ENCODE results near the gene FAM229A. TPM values are rescaled to one million over a fixed set of nuclear protein-coding genes. Genes with fewer than 3 reads are reported as not detected.

Gene FAM229A
- total and polyA plus RNA-seq, 9 of the 15 experiments (the other 6 are each of a cell fraction or from before 2014, with no cell fraction given): 0.04 to 21.6 (median 7.4) TPM

DNA sequence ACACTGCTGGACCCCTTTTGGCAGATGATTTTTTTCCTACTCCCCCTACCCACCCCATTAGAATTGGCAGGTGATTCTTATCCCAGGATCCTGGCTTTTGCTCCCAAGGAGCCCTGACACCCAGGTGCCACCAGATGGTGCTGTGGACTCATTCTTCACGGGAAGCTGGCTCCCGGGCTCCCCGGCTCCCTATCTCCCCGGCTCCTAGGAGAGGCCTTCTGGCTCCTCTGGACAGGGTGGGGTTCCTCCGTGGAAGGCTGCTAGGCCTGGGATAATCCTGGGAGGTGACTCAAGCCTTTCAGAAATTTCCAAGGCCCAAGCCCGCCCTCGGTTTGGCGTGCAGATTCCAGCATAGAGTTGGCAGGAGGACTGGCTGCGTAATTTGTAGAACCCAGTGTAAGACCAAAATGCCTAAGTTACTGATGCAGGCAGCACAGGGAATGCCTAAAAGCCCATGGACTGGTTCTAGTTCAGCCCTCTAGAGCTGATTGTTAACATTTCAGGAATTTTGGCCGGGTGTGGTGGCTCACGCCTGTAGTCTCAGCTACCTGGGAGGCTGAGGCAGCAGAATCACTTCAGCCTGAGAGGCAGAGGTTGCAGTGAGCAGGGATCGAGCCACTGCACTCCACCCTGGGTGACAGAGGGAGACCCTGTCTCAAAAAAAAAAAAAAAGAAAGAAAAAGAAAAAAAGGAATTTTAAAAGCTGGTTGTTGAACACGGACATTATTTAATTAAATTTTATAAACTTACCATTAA lies 38.8 kb upstream of the FAM229A start (continued):
- TF ChIP-seq NEUROD1 (IDR thresholded peaks at IDR 0.05; ENCODE audit: borderline replicate concordance, low read depth, low read length, partially characterized antibody): peak; percentile 27
- no peak for TF ChIP-seq CEBPG (CRISPR knock-in tag; IDR thresholded peaks at IDR 0.05)
- no peak for TF ChIP-seq CEBPG (tag; conservative IDR thresholded peaks at IDR 0.05 in 1 of 2, IDR thresholded peaks at IDR 0.05 in 1 of 2)
- TF ChIP-seq ZBTB7A (IDR thresholded peaks at IDR 0.05; ENCODE audit: borderline replicate concordance, control insufficient read depth, low read depth, low read length): no peak
- no peak for TF ChIP-seq ZNF263 (CRISPR knock-in tag; IDR thresholded peaks at IDR 0.05; ENCODE audit: borderline replicate concordance)
- no peak for TF ChIP-seq ZNF589 (CRISPR knock-in tag; IDR thresholded peaks at IDR 0.05; ENCODE audit: low read depth)
- TF ChIP-seq XRCC5 (IDR thresholded peaks at IDR 0.05; ENCODE audit: low read depth, low read length): peak; percentile 67; the same call in 1 of the 2 replicates
- TF ChIP-seq BCL6 (CRISPR knock-in tag; IDR thresholded peaks at IDR 0.05): no peak
- no peak for TF ChIP-seq KDM2B (CRISPR knock-in tag; IDR thresholded peaks at IDR 0.05)
- TF ChIP-seq TCF7 (IDR thresholded peaks at IDR 0.05; ENCODE audit: borderline replicate concordance): 0 out of 2 replicates have a peak, but pooled peaks have one; percentile 37
- TF ChIP-seq SP1 (CRISPR knock-in tag; IDR thresholded peaks at IDR 0.05): no peak
- TF ChIP-seq MAZ (CRISPR knock-in tag; conservative IDR thresholded peaks at IDR 0.05 in 1 of 2, IDR thresholded peaks at IDR 0.05 in 1 of 2): peak in 1 of 2 experiments; percentile 68; a peak in 2 of 4 replicates
- no peak for TF ChIP-seq TAF9B (IDR thresholded peaks at IDR 0.05; ENCODE audit: partially characterized antibody)
- TF ChIP-seq KHSRP (IDR thresholded peaks at IDR 0.05): no peak
- TF ChIP-seq HNRNPUL1 (IDR thresholded peaks at IDR 0.05; ENCODE audit: low read length): no peak
- no peak for TF ChIP-seq ZNF143 (CRISPR knock-in tag; IDR thresholded peaks at IDR 0.05)
- no peak for TF ChIP-seq CSDE1 (IDR thresholded peaks at IDR 0.05)
- TF ChIP-seq EP300 (IDR thresholded peaks at IDR 0.05; ENCODE audit: low read length): no peak
- no peak for TF ChIP-seq NBN (IDR thresholded peaks at IDR 0.05; ENCODE audit: low read depth)
- no peak for TF ChIP-seq ZNF77 (CRISPR knock-in tag; IDR thresholded peaks at IDR 0.05)
- 0 out of 2 replicates have a peak, but pooled peaks have one; percentile 9 for TF ChIP-seq CREM (IDR thresholded peaks at IDR 0.05; ENCODE audit: low read depth)
- TF ChIP-seq KAT2B (IDR thresholded peaks at IDR 0.05; ENCODE audit: low read depth, low read length): no peak
- no peak for TF ChIP-seq NFXL1 (CRISPR knock-in tag; IDR thresholded peaks at IDR 0.05)
- no peak for TF ChIP-seq TAF15 (IDR thresholded peaks at IDR 0.05; ENCODE audit: low read depth, low read length)
- TF ChIP-seq ZNF79 (CRISPR knock-in tag; IDR thresholded peaks at IDR 0.05; ENCODE audit: low read depth): no peak

Measured in K562 (cell line).